ENCODE results near the gene RPS27A. TPM values are rescaled to one million over a fixed set of nuclear protein-coding genes. Genes with fewer than 3 reads are reported as not detected.
"Not testable (repeated sequence)": the region's sequence is repeated elsewhere in the genome, so short reads cannot be mapped to it uniquely, and the experiment has no call there.

RPS27A gene
- total RNA-seq, 1 donor: 694 TPM

GRCh38 chr2:55242617-55243016 is 10.1 kb downstream of the RPS27A start:
- no peak for DNase-seq (ENCODE audit: low read depth)
- TF ChIP-seq CTCF (IDR thresholded peaks at IDR 0.05; ENCODE audit: insufficient read depth, low read depth, low read length): no peak
- H3K4me3 ChIP-seq (ENCODE audit: low read depth, low read length): no peak overlapping the region

DNA sequence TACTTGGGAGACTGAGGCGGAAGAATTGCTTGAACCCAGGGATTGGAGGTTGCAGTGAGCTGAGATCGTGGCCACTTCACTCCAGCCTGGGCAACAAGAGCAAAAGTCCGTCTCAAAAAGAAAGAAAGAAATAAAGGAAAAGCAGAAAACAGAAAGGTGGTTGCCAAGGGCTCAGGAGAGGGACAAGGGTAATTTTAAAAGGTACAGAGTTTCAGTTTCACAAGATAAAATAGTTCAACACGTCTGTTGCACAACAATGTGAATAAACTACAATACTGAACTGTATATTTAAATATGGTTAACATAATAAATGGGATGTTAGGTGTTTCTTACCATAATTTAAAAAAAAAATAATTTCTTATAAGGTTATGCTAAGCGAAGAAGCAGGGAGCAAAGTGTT is 12.9 kb downstream of the RPS27A start:
- TF ChIP-seq CTCF (IDR thresholded peaks at IDR 0.05; ENCODE audit: insufficient read depth, low read depth, low read length): no peak
- DNase-seq (ENCODE audit: low read depth): no peak
- H3K4me3 ChIP-seq (ENCODE audit: low read depth, low read length): no peak overlapping the region

GRCh38 chr2:55247025-55247424 is 14.5 kb downstream of the RPS27A start:
- TF ChIP-seq CTCF (IDR thresholded peaks at IDR 0.05; ENCODE audit: insufficient read depth, low read depth, low read length): no peak
- no peak for DNase-seq (ENCODE audit: low read depth)
- no peak overlapping the region for H3K4me3 ChIP-seq (ENCODE audit: low read depth, low read length)

GRCh38 chr2:55252832-55253231 is 20.3 kb downstream of the RPS27A start:
- no peak for DNase-seq (ENCODE audit: low read depth)
- no peak for TF ChIP-seq CTCF (IDR thresholded peaks at IDR 0.05; ENCODE audit: insufficient read depth, low read depth, low read length)
- no peak overlapping the region for H3K4me3 ChIP-seq (ENCODE audit: low read depth, low read length)

GRCh38 chr2:55259586-55259985 is 27.1 kb downstream of the RPS27A start:
- not testable (repeated sequence) for DNase-seq (ENCODE audit: low read depth); H3K4me3 ChIP-seq (ENCODE audit: low read depth, low read length)

GRCh38 chr2:55268288-55268906 is 35.9 kb downstream of the RPS27A start:
- H3K4me3 ChIP-seq (ENCODE audit: low read depth, low read length): peak overlapping the region; percentile 88
- no peak for DNase-seq (ENCODE audit: low read depth)
- peak; percentile 2 for TF ChIP-seq CTCF (IDR thresholded peaks at IDR 0.05; ENCODE audit: insufficient read depth, low read depth, low read length)

DNA sequence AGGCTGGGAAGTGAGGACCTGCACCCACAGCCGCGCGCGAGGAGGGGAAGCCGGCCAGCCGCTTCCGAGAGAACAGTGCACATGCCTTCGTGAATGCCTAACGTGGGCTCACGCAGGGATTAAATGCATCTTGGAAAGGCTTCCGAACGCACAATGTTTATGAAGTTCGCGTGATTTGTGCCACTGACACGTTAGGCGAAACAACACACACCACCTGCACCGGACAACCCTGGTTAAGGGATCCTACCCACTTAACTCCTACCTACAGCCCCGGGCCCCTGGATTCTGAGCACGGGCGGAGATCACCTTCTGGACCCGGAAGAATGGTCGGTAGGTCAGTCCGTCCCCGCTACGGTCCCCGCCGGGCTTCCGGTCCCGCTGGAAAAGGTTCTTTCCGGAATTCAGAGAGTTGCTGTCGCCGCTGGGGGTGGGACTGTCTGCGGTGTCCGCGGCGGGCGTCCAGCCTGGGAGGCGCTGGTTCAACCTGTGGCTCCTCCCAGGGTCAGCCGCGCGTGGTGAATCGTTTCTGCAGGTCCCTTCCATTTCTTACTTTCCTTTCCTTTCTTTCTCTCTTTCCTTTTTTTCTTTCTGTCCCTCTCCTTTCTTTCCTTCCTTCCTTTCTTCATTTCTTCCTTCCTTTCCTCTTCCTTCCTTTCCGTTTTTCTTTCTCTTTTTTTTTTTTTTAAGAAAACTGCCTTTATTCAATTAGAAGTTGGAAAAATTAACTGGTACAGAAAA is 36.6 kb downstream of the RPS27A start, which contains the start of gene MTIF2:
Gene MTIF2 (minus strand): TSS at position 325 of the 738 bp plus-strand sequence. CDS start 5,373 bp downstream, outside the sequence.
- peak; percentile 93 for DNase-seq (ENCODE audit: low read depth)
- H3K4me3 ChIP-seq (ENCODE audit: low read depth, low read length): peak within 1 kb of the TSS; percentile 88
- TF ChIP-seq CTCF (IDR thresholded peaks at IDR 0.05; ENCODE audit: insufficient read depth, low read depth, low read length): no peak

Measured in fibroblast of villous mesenchyme (primary cell).